Thoracic aorta (tissue), 2 donors: ENCODE data around the gene RGS10. TPM values are rescaled to one million over a fixed set of nuclear protein-coding genes. Genes with fewer than 3 reads are reported as not detected.

Experiments used
- ATAC-seq: fragments of 150-250 bp; one replicate; pipeline ENCODE4 v1.8.0; 2017; ENCODE audit warnings: low read depth; ENCODE audit not compliant: insufficient number of reproducible peaks, low FRiP score
- DNase-seq: peaks from one replicate; pipeline ENCODE4 v3.0.0-alpha.2; 2020; ENCODE audit warnings: low spot score
- H3K27ac ChIP-seq, 2 donors: fragments of 200-600 bp; sonication (generic); 1 replicate in 1 of 2; 2 replicates in 1 of 2; pipeline ENCODE4 v1.5.1; 2016; ENCODE audit warnings: mild to moderate bottlenecking in 2 of 2, moderate library complexity in 2 of 2
- H3K27me3 ChIP-seq: fragments of 200-600 bp; sonication (generic); replicated peaks from 2 replicates; pipeline ENCODE4 v1.6.0; 2016; ENCODE audit warnings: mild to moderate bottlenecking; ENCODE audit not compliant: insufficient read depth
- H3K36me3 ChIP-seq: fragments of 200-600 bp; sonication (generic); one replicate; pipeline ENCODE4 v1.5.1; 2016
- H3K4me1 ChIP-seq, 2 donors: fragments of 200-600 bp; sonication (generic); 1 replicate in 1 of 2; 2 replicates in 1 of 2; pipeline versions ENCODE4 v1.5.1 to v1.6.0; 2016; ENCODE audit warnings: low read depth in 2 of 2, mild to moderate bottlenecking in 1 of 2; ENCODE audit not compliant: control insufficient read depth in 1 of 2
- H3K4me3 ChIP-seq: fragments of 200-600 bp; sonication (generic); 2 replicates; pipeline ENCODE4 v1.5.1; 2016; ENCODE audit warnings: mild to moderate bottlenecking
- H3K9me3 ChIP-seq: fragments of 200-600 bp; sonication (generic); 2 replicates; pipeline ENCODE4 v1.5.1; 2016
- total RNA-seq, 2 donors: library from RNA; depleted of rRNA; stranded (reverse); fragments of >200 nt; gene quantifications; one replicate each; pipeline versions ENCODE4 v1.1.0 to v1.2.3, GENCODE V29; 2016
- TF ChIP-seq, protein P1 (sequence below): fragments of 200-600 bp; sonication (generic); IDR thresholded peaks from one replicate; pipeline ENCODE4 v1.5.1; 2019; ENCODE audit warnings: antibody characterized with exemption

RGS10 gene
- total RNA-seq, 2 donors from 2014 or later, result 33.2 to 37.1 TPM

DNA sequence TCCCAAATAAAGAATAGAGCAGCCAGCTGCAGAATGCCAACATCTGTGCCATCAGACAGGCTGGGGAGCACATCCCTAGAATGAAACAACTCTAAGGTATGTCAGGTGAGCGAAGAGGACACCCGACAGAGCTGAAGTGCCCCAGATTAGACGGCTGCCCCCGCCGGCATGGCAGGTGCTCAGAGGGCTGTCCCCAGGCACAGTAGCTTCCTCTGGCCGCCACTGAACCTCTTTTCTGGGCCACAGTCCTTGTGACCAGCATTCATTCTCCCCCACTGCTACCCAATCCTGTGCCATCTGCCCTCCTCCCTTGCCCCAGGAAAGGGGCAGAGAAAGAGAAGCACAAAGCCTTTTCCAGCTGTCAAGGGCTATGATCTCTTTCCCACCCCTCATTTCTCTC is 41.7 kb downstream of the RGS10 start:
- H3K4me3 ChIP-seq, result no peak overlapping the region
- peaks cover 6% of the 10 kb centered on the region for H3K36me3 ChIP-seq
- H3K27me3 ChIP-seq, result no peaks in the 10 kb centered on the region
- DNase-seq, result no peak
- no peak for ATAC-seq
- H3K9me3 ChIP-seq, result no peaks in the 10 kb centered on the region
- TF ChIP-seq, protein P1, sequence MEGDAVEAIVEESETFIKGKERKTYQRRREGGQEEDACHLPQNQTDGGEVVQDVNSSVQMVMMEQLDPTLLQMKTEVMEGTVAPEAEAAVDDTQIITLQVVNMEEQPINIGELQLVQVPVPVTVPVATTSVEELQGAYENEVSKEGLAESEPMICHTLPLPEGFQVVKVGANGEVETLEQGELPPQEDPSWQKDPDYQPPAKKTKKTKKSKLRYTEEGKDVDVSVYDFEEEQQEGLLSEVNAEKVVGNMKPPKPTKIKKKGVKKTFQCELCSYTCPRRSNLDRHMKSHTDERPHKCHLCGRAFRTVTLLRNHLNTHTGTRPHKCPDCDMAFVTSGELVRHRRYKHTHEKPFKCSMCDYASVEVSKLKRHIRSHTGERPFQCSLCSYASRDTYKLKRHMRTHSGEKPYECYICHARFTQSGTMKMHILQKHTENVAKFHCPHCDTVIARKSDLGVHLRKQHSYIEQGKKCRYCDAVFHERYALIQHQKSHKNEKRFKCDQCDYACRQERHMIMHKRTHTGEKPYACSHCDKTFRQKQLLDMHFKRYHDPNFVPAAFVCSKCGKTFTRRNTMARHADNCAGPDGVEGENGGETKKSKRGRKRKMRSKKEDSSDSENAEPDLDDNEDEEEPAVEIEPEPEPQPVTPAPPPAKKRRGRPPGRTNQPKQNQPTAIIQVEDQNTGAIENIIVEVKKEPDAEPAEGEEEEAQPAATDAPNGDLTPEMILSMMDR, result no peak
- no peak overlapping the region for H3K27ac ChIP-seq
- no peaks in the 10 kb centered on the region for H3K4me1 ChIP-seq

- H3K9me3 ChIP-seq, result no peaks in the 10 kb centered on the region
- H3K36me3 ChIP-seq, result peaks cover 6% of the 10 kb centered on the region
- H3K27ac ChIP-seq, result no peak overlapping the region
- ATAC-seq, result no peak
- H3K27me3 ChIP-seq, result no peaks in the 10 kb centered on the region
- no peaks in the 10 kb centered on the region for H3K4me1 ChIP-seq
- TF ChIP-seq, protein P1, result no peak
- DNase-seq, result no peak
- H3K4me3 ChIP-seq, result no peak overlapping the region
These were observed 42.3 kb downstream of the RGS10 start for GRCh38 chr10:119500123-119500795.

DNA sequence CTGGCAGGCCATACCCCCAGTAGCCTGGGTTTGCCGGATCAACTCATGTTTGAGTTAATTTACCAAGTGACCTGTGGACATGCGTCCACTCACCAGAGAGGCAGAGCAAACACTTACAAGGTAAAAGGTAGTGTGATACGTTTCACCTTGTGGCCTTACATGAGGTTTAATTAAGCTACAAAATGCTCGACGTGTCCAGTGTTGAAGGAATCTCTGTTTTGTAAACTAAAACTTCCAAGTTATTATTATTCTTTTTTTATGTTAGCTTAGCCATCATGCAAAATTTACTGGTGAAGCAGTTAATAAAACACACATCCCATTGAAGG is 42.9 kb downstream of the RGS10 start:
- TF ChIP-seq, protein P1, result no peak
- DNase-seq (no peak), ATAC-seq (no peak)
- H3K27ac ChIP-seq, result no peak overlapping the region
- H3K27me3 ChIP-seq, result no peaks in the 10 kb centered on the region
- H3K36me3 ChIP-seq, result peaks cover 6% of the 10 kb centered on the region
- no peak overlapping the region for H3K4me3 ChIP-seq
- H3K9me3 ChIP-seq, result no peaks in the 10 kb centered on the region
- peaks cover 0 to 3% of the 10 kb centered on the region in 2 donors for H3K4me1 ChIP-seq

- Histone ChIP-seq H3K27me3 (no peaks in the 10 kb centered on the region), H3K27ac (no peak overlapping the region), H3K4me1 (peaks cover 0 to 9% of the 10 kb centered on the region in 2 donors), H3K4me3 (no peak overlapping the region), H3K36me3 (peaks cover 6% of the 10 kb centered on the region), H3K9me3 (no peaks in the 10 kb centered on the region)
- DNase-seq (no peak), ATAC-seq (no peak)
- TF ChIP-seq, protein P1, result no peak
These were observed 43.4 kb downstream of the RGS10 start for GRCh38 chr10:119498889-119499676.

DNA sequence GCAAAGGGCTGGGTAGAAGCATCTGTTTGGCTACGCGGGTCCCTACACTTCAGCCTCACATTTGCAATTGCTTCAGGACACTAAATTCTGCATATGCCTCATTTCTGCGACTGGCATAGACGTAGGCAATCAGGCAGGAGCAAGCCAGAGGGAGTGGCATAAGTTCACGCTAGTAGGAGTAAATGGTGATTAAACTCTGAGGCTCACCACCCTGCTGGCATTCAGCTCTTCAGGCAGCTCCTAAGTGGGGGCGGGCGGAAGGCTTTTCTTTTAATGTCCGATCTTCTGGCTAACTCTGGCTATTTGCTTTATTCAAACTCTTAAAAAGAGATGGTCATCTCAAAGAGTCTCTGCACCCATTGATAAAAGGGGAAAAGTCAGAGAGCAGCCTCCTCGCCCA is 45.3 kb downstream of the RGS10 start:
- H3K9me3 ChIP-seq, result no peaks in the 10 kb centered on the region
- H3K27ac ChIP-seq, result no peak overlapping the region
- peaks cover 0 to 9% of the 10 kb centered on the region in 2 donors for H3K4me1 ChIP-seq
- no peaks in the 10 kb centered on the region for H3K27me3 ChIP-seq
- DNase-seq, result no peak
- TF ChIP-seq, protein P1, result no peak
- H3K36me3 ChIP-seq, result peaks cover 4% of the 10 kb centered on the region
- H3K4me3 ChIP-seq, result no peak overlapping the region
- ATAC-seq, result no peak
